Keratinocyte (primary cell): ENCODE results near the gene RNF19B. TPM values are rescaled to one million over a fixed set of nuclear protein-coding genes. Genes with fewer than 3 reads are reported as not detected.

Experiments
- DNase-seq: peaks from one replicate; pipeline ENCODE4 v3.0.0-alpha.2; 2011; ENCODE audit warnings: low read depth, missing footprints, low spot score
- FAIRE-seq: peaks from 2 replicates; lab custom pipeline; 2011; peaks lifted over from hg19 to GRCh38; lab: Jason Lieb, UNC
- H2AFZ ChIP-seq: 2 replicates; pipeline ENCODE4 v1.6.0; 2012; ENCODE audit warnings: low read length, control low read depth, inconsistent platforms; ENCODE audit not compliant: control insufficient read depth
- H3K27ac ChIP-seq: 2 replicates; pipeline ENCODE4 v1.5.1; 2011; ENCODE audit warnings: low read length; ENCODE audit not compliant: control insufficient read depth, insufficient read depth
- H3K27me3 ChIP-seq: 3 replicates; pipeline ENCODE4 v1.6.0; 2011; ENCODE audit warnings: low read length; ENCODE audit not compliant: control insufficient read depth, insufficient read depth; ENCODE audit errors: extremely low read depth
- H3K36me3 ChIP-seq, 2 experiments: 2 replicates in 1 of 2; 3 replicates in 1 of 2; pipeline ENCODE4 v1.5.1; 2011; ENCODE audit warnings: low read length in 2 of 2, mild to moderate bottlenecking in 1 of 2; ENCODE audit not compliant: control insufficient read depth in 2 of 2, insufficient read depth in 2 of 2; ENCODE audit errors: extremely low read depth in 1 of 2
- H3K4me1 ChIP-seq: 3 replicates; pipeline ENCODE4 v1.5.1; 2011; ENCODE audit warnings: low read length; ENCODE audit not compliant: control insufficient read depth, insufficient read depth; ENCODE audit errors: extremely low read depth
- H3K4me2 ChIP-seq: 3 replicates; pipeline ENCODE4 v1.6.0; 2011; ENCODE audit warnings: low read depth, low read length; ENCODE audit not compliant: control insufficient read depth, insufficient read depth; ENCODE audit errors: extremely low read depth
- H3K4me3 ChIP-seq, 3 experiments: fragments of 200-600 bp in 1 of 3; sonication (generic) in 1 of 3; 2 replicates in 2 of 3; 3 replicates in 1 of 3; pipeline ENCODE4 v1.5.1; 2011 to 2016; ENCODE audit warnings: low read length in 3 of 3, mild to moderate bottlenecking in 3 of 3, control low read depth in 2 of 3, inconsistent platforms in 1 of 3, low read depth in 1 of 3, mixed read lengths in 1 of 3, mixed run types in 1 of 3, moderate library complexity in 1 of 3; ENCODE audit not compliant: control insufficient read depth in 2 of 3, insufficient read depth in 2 of 3; ENCODE audit errors: extremely low read depth in 1 of 3
- H3K79me2 ChIP-seq: 2 replicates; pipeline ENCODE4 v1.6.0; 2012; ENCODE audit warnings: low read length; ENCODE audit not compliant: control insufficient read depth, insufficient read depth
- H3K9ac ChIP-seq: 3 replicates; pipeline ENCODE4 v1.6.0; 2011; ENCODE audit warnings: low read length; ENCODE audit not compliant: control insufficient read depth, insufficient read depth; ENCODE audit errors: extremely low read depth
- H3K9me1 ChIP-seq: 3 replicates; pipeline ENCODE4 v1.6.0; 2011; ENCODE audit warnings: low read length; ENCODE audit not compliant: control insufficient read depth, insufficient read depth; ENCODE audit errors: extremely low read depth
- H3K9me3 ChIP-seq: 2 replicates; pipeline ENCODE4 v1.5.1; 2012; ENCODE audit warnings: low read depth, low read length; ENCODE audit not compliant: control insufficient read depth
- H4K20me1 ChIP-seq: 3 replicates; pipeline ENCODE4 v1.6.0; 2011; ENCODE audit warnings: low read length; ENCODE audit not compliant: control insufficient read depth, insufficient read depth; ENCODE audit errors: extremely low read depth
- CTCF ChIP-seq, 3 experiments: IDR thresholded peaks in 1 of 3; conservative IDR thresholded peaks in 1 of 3; optimal IDR thresholded peaks in 1 of 3; 2 replicates in 2 of 3; 3 replicates in 1 of 3; pipeline versions ENCODE3 to v1.5.1; 2011; ENCODE audit warnings: low read length in 3 of 3, mild to moderate bottlenecking in 3 of 3, moderate library complexity in 2 of 3, control low read depth in 1 of 3, inconsistent platforms in 1 of 3; ENCODE audit not compliant: insufficient read depth in 2 of 3; ENCODE audit errors: extremely low read depth in 1 of 3
- EZH2 ChIP-seq: IDR thresholded peaks from one replicate; pipeline ENCODE4 v1.6.1; 2012; ENCODE audit warnings: inconsistent platforms, mild to moderate bottlenecking, low read length, moderate library complexity
- dilution Hi-C: fragments of 300-500 bp; cut with MboI; formaldehyde crosslinking; loops from one replicate; pipeline ENCODE4 v1.7.0; 2020; ENCODE audit warnings: low sequenced_read_pairs; ENCODE audit not compliant: extremely low pct_ligation_motif_present
- polyA plus RNA-seq, 5 experiments: library from polyadenylated mRNA; depleted of rRNA in 3 of 5; stranded (reverse) in 3 of 5; stranded (forward) in 1 of 5; unstranded in 1 of 5; fragments of >200 nt; gene quantifications; 1 replicate in 1 of 5; 2 replicates in 3 of 5; 3 replicates in 1 of 5; pipeline versions ENCODE4 v1.2.1 to v1.2.3, GENCODE V29; 2011 to 2012; ENCODE audit warnings: missing spikeins in 2 of 5, low read depth in 1 of 5, low replicate concordance in 1 of 5

The RNF19B gene
- polyA plus RNA-seq, 1 donor (not counting 4 experiments of a cell fraction or from before 2014, with no cell fraction given), result 33.5 TPM

GRCh38 chr1:32991819-32992488, 27.3 kb upstream of the RNF19B start:
- Histone ChIP-seq H3K27me3 (no peaks in the 10 kb centered on the region), H3K79me2 (no peaks in the 10 kb centered on the region), H3K4me3 (peak overlapping the region in 1 of 3 experiments; percentile 26), H3K4me2 (peak overlapping the region; percentile 76), H3K9me1 (peaks cover 2% of the 10 kb centered on the region), H3K27ac (peak overlapping the region; percentile 89), H3K9me3 (no peaks in the 10 kb centered on the region), H3K36me3 (no peaks in the 10 kb centered on the region), H3K9ac (peak overlapping the region; percentile 57), H2AFZ (no peak overlapping the region), H3K4me1 (peaks cover 51% of the 10 kb centered on the region), H4K20me1 (no peaks in the 10 kb centered on the region)
- no peak for TF ChIP-seq EZH2
- no peak for TF ChIP-seq CTCF (optimal IDR thresholded peaks at IDR 0.05 in 1 of 3, IDR thresholded peaks at IDR 0.05 in 1 of 3, conservative IDR thresholded peaks at IDR 0.05 in 1 of 3; ENCODE audit: extremely low read depth in 1 of 3, insufficient read depth in 2 of 3, low read length in 3 of 3)
- no peak for FAIRE-seq
- no peak for DNase-seq
- dilution Hi-C loops, result no loop called here

- H2AFZ ChIP-seq, result no peak overlapping the region
- peak overlapping the region; percentile 89 for H3K27ac ChIP-seq
- no peaks in the 10 kb centered on the region for H3K27me3 ChIP-seq
- H3K9ac ChIP-seq, result peak overlapping the region; percentile 57
- H3K4me1 ChIP-seq, result peaks cover 51% of the 10 kb centered on the region
- no peaks in the 10 kb centered on the region for H3K9me3 ChIP-seq
- peak; percentile 44 for FAIRE-seq
- peaks cover 2% of the 10 kb centered on the region for H3K9me1 ChIP-seq
- H3K4me2 ChIP-seq, result no peak overlapping the region
- DNase-seq, result no peak
- TF ChIP-seq EZH2 (no peak), CTCF (optimal IDR thresholded peaks at IDR 0.05 in 1 of 3, IDR thresholded peaks at IDR 0.05 in 1 of 3, conservative IDR thresholded peaks at IDR 0.05 in 1 of 3; ENCODE audit: extremely low read depth in 1 of 3, insufficient read depth in 2 of 3, low read length in 3 of 3) (no peak)
- no peaks in the 10 kb centered on the region for H4K20me1 ChIP-seq
- H3K36me3 ChIP-seq, result no peaks in the 10 kb centered on the region
- dilution Hi-C loops, result no loop called here
- no peak overlapping the region for H3K4me3 ChIP-seq
- H3K79me2 ChIP-seq, result no peaks in the 10 kb centered on the region
Observed at GRCh38 chr1:32991386-32991785, 26.8 kb upstream of the RNF19B start.
